Measurements from ENCODE around the gene TCEANC2.

Gene TCEANC2

GRCh38 chr1:54112027-54112426 is 58.6 kb downstream of the TCEANC2 start:
- no peaks in the 10 kb centered on the region for H3K27me3 ChIP-seq (ENCODE audit: control insufficient read depth in 1 of 2, insufficient read depth in 2 of 2, low read length in 2 of 2)
- H3K9ac ChIP-seq (ENCODE audit: low read depth in 1 of 2, low read length in 2 of 2): no peak overlapping the region
- H3K36me3 ChIP-seq (ENCODE audit: control insufficient read depth in 1 of 2, insufficient read depth in 2 of 2, low read length in 2 of 2): no peaks in the 10 kb centered on the region
- no peaks in the 10 kb centered on the region for H3K9me3 ChIP-seq (ENCODE audit: control insufficient read depth in 1 of 2, low read length in 2 of 2)
- H3K4me1 ChIP-seq (ENCODE audit: control insufficient read depth in 1 of 2, insufficient read depth in 2 of 2, low read length in 2 of 2): no peaks in the 10 kb centered on the region
- H3K27ac ChIP-seq (ENCODE audit: low read depth, low read length): no peak overlapping the region
- H3K4me3 ChIP-seq (ENCODE audit: low read depth in 1 of 2, low read length in 2 of 2): no peak overlapping the region

DNA sequence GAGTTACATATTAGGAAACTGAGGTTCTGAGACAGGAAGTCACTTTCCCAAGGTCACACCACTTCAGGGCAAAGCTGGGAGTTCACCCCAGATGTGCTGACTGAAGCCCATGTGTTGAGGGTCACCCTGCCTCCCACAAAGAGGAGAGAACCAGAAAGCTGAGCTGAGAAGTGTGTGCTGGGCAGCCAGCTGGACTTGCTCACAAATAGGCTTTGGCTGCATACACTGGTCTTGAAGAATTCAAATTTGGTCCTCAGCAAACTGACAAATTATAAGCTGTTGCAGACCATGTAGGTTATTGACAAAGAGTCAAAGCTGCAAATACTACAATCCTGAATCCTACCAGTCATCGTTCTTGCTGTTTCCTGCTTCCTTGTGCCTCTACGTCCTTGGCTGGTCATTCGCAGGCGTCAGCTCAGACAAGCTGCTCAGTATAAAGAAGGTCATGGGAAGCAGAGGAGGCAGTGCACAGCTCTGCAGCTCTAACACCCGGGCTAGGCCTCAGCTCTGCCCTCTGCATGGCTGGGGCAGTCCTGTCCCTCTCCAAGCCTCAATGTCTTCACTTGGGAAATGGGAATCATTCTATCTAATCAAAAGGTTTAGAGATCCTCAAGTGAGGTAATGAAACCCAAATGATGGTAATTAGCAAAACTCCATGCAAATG is 59.4 kb downstream of the TCEANC2 start:
- no peaks in the 10 kb centered on the region for H3K27me3 ChIP-seq (ENCODE audit: control insufficient read depth in 1 of 2, insufficient read depth in 2 of 2, low read length in 2 of 2)
- H3K9ac ChIP-seq (ENCODE audit: low read depth in 1 of 2, low read length in 2 of 2): no peak overlapping the region
- H3K27ac ChIP-seq (ENCODE audit: low read depth, low read length): no peak overlapping the region
- no peaks in the 10 kb centered on the region for H3K4me1 ChIP-seq (ENCODE audit: control insufficient read depth in 1 of 2, insufficient read depth in 2 of 2, low read length in 2 of 2)
- H3K4me3 ChIP-seq (ENCODE audit: low read depth in 1 of 2, low read length in 2 of 2): no peak overlapping the region
- no peaks in the 10 kb centered on the region for H3K36me3 ChIP-seq (ENCODE audit: control insufficient read depth in 1 of 2, insufficient read depth in 2 of 2, low read length in 2 of 2)
- H3K9me3 ChIP-seq (ENCODE audit: control insufficient read depth in 1 of 2, low read length in 2 of 2): no peaks in the 10 kb centered on the region

DNA sequence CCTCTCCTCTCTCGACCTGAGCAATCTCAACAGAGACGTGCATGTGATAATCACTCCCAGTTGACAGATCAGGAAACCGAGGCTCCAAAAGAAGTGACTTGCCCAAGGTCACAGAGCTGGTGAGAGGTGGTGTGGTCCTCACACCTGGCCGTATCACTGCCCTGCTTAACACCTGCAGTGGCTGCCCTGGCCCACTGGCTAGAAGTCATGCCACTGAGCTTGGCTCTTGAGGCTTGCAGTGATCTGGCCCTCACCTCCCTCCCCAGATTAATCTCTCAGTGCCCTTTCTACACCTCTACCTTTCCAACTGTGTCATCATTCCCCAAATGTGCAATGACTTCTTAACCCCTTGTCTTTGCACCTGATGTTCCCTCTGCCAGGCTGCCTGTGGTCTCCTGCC is 60.6 kb downstream of the TCEANC2 start:
- no peaks in the 10 kb centered on the region for H3K36me3 ChIP-seq (ENCODE audit: control insufficient read depth in 1 of 2, insufficient read depth in 2 of 2, low read length in 2 of 2)
- no peaks in the 10 kb centered on the region for H3K4me1 ChIP-seq (ENCODE audit: control insufficient read depth in 1 of 2, insufficient read depth in 2 of 2, low read length in 2 of 2)
- H3K9me3 ChIP-seq (ENCODE audit: control insufficient read depth in 1 of 2, low read length in 2 of 2): no peaks in the 10 kb centered on the region
- H3K27ac ChIP-seq (ENCODE audit: low read depth, low read length): no peak overlapping the region
- no peak overlapping the region for H3K9ac ChIP-seq (ENCODE audit: low read depth in 1 of 2, low read length in 2 of 2)
- no peak overlapping the region for H3K4me3 ChIP-seq (ENCODE audit: low read depth in 1 of 2, low read length in 2 of 2)
- H3K27me3 ChIP-seq (ENCODE audit: control insufficient read depth in 1 of 2, insufficient read depth in 2 of 2, low read length in 2 of 2): no peaks in the 10 kb centered on the region

- Histone ChIP-seq H3K27me3 (ENCODE audit: control insufficient read depth in 1 of 2, insufficient read depth in 2 of 2, low read length in 2 of 2) (peaks cover 0 to 3% of the 10 kb centered on the region in 2 donors), H3K9me3 (ENCODE audit: control insufficient read depth in 1 of 2, low read length in 2 of 2) (no peaks in the 10 kb centered on the region), H3K27ac (ENCODE audit: low read depth, low read length) (no peak overlapping the region), H3K36me3 (ENCODE audit: control insufficient read depth in 1 of 2, insufficient read depth in 2 of 2, low read length in 2 of 2) (no peaks in the 10 kb centered on the region), H3K9ac (ENCODE audit: low read depth in 1 of 2, low read length in 2 of 2) (no peak overlapping the region), H3K4me1 (ENCODE audit: control insufficient read depth in 1 of 2, insufficient read depth in 2 of 2, low read length in 2 of 2) (no peaks in the 10 kb centered on the region), H3K4me3 (ENCODE audit: low read depth in 1 of 2, low read length in 2 of 2) (no peak overlapping the region)
Observed at GRCh38 chr1:54114955-54115354, 61.5 kb downstream of the TCEANC2 start.

DNA sequence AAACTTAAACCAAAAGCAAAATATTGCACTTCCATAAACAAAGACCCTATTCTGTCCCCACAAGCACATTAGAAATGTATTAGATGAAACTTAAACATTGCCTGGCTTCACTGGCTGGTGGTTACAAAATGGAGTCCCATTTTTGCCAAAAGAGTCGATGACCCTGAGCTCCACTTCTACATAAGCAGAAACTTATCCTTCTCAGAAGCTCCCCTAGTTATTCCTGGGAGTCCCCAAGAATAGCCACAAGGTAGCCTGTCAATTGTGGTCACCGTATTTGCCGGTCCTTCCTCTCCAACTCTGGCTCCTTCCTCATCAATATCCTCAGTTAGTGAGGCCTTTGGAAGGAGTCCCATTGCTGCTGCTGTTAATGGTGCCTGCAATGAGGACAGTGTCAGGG is 62.1 kb downstream of the TCEANC2 start:
- Histone ChIP-seq H3K4me1 (ENCODE audit: control insufficient read depth in 1 of 2, insufficient read depth in 2 of 2, low read length in 2 of 2) (no peaks in the 10 kb centered on the region), H3K27me3 (ENCODE audit: control insufficient read depth in 1 of 2, insufficient read depth in 2 of 2, low read length in 2 of 2) (peaks cover 0 to 8% of the 10 kb centered on the region in 2 donors), H3K9me3 (ENCODE audit: control insufficient read depth in 1 of 2, low read length in 2 of 2) (no peaks in the 10 kb centered on the region), H3K4me3 (ENCODE audit: low read depth in 1 of 2, low read length in 2 of 2) (no peak overlapping the region), H3K9ac (ENCODE audit: low read depth in 1 of 2, low read length in 2 of 2) (no peak overlapping the region), H3K36me3 (ENCODE audit: control insufficient read depth in 1 of 2, insufficient read depth in 2 of 2, low read length in 2 of 2) (no peaks in the 10 kb centered on the region), H3K27ac (ENCODE audit: low read depth, low read length) (no peak overlapping the region)

DNA sequence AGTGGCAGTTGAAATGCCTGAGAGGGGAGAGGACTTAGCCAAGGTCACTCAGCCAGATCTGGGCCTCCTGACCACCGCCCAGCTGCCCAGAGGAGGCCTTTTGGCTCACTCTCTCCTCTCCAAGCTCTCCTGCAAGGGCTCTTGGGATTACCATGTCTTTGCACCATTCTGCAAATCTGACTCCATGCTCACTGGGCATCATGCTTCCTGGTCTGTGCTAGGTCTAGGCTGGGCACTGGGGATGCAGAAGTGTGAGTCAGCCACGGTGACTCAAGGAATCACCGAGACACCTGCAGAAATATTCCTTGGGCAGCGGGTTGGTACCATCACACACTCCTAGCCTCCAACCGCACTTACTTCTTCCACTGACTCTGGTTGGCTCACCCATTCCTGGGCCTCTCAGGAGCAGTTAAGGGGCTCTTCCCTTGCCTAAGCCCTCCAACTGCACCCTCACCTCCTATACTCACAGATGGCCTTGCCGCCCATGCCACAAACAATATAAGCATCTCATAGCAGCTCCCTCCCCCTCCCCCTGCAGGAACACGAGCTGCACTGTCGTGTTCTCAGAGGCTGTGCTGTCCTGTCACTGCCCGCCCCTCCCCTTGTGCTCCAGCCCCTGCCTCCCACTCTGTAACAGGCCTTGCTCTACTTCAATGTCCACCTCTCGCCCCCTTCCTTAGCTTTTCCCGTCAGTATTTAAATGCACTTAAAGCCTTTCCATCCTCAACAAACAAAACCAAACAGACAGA is 64.6 kb downstream of the TCEANC2 start:
- Histone ChIP-seq H3K27ac (ENCODE audit: low read depth, low read length) (no peak overlapping the region), H3K9me3 (ENCODE audit: control insufficient read depth in 1 of 2, low read length in 2 of 2) (no peaks in the 10 kb centered on the region), H3K4me1 (ENCODE audit: control insufficient read depth in 1 of 2, insufficient read depth in 2 of 2, low read length in 2 of 2) (peaks cover 12 to 13% of the 10 kb centered on the region in 2 donors), H3K9ac (ENCODE audit: low read depth in 1 of 2, low read length in 2 of 2) (no peak overlapping the region), H3K27me3 (ENCODE audit: control insufficient read depth in 1 of 2, insufficient read depth in 2 of 2, low read length in 2 of 2) (peaks cover 0 to 8% of the 10 kb centered on the region in 2 donors), H3K36me3 (ENCODE audit: control insufficient read depth in 1 of 2, insufficient read depth in 2 of 2, low read length in 2 of 2) (no peaks in the 10 kb centered on the region), H3K4me3 (ENCODE audit: low read depth in 1 of 2, low read length in 2 of 2) (no peak overlapping the region)

- Histone ChIP-seq H3K9ac (ENCODE audit: low read depth in 1 of 2, low read length in 2 of 2) (no peak overlapping the region), H3K27me3 (ENCODE audit: control insufficient read depth in 1 of 2, insufficient read depth in 2 of 2, low read length in 2 of 2) (peaks cover 0 to 8% of the 10 kb centered on the region in 2 donors), H3K36me3 (ENCODE audit: control insufficient read depth in 1 of 2, insufficient read depth in 2 of 2, low read length in 2 of 2) (no peaks in the 10 kb centered on the region), H3K9me3 (ENCODE audit: control insufficient read depth in 1 of 2, low read length in 2 of 2) (no peaks in the 10 kb centered on the region), H3K4me1 (ENCODE audit: control insufficient read depth in 1 of 2, insufficient read depth in 2 of 2, low read length in 2 of 2) (peaks cover 12 to 13% of the 10 kb centered on the region in 2 donors), H3K27ac (ENCODE audit: low read depth, low read length) (no peak overlapping the region), H3K4me3 (ENCODE audit: low read depth in 1 of 2, low read length in 2 of 2) (no peak overlapping the region)
Observed at GRCh38 chr1:54118704-54119103, 65.3 kb downstream of the TCEANC2 start.

GRCh38 chr1:54120018-54120697 is 66.8 kb downstream of the TCEANC2 start:
- Histone ChIP-seq H3K9ac (ENCODE audit: low read depth in 1 of 2, low read length in 2 of 2) (no peak overlapping the region), H3K4me3 (ENCODE audit: low read depth in 1 of 2, low read length in 2 of 2) (no peak overlapping the region), H3K27ac (ENCODE audit: low read depth, low read length) (no peak overlapping the region), H3K36me3 (ENCODE audit: control insufficient read depth in 1 of 2, insufficient read depth in 2 of 2, low read length in 2 of 2) (no peaks in the 10 kb centered on the region), H3K9me3 (ENCODE audit: control insufficient read depth in 1 of 2, low read length in 2 of 2) (no peaks in the 10 kb centered on the region), H3K4me1 (ENCODE audit: control insufficient read depth in 1 of 2, insufficient read depth in 2 of 2, low read length in 2 of 2) (peaks cover 21 to 24% of the 10 kb centered on the region in 2 donors), H3K27me3 (ENCODE audit: control insufficient read depth in 1 of 2, insufficient read depth in 2 of 2, low read length in 2 of 2) (peaks cover 0 to 8% of the 10 kb centered on the region in 2 donors)

GRCh38 chr1:54120698-54121481 is 67.5 kb downstream of the TCEANC2 start:
- H3K9ac ChIP-seq (ENCODE audit: low read depth in 1 of 2, low read length in 2 of 2): peak overlapping the region in 1 of 2 donors; percentile 47
- H3K4me3 ChIP-seq (ENCODE audit: low read depth in 1 of 2, low read length in 2 of 2): peak overlapping the region; percentile 46 to 62
- H3K27ac ChIP-seq (ENCODE audit: low read depth, low read length): no peak overlapping the region

More at GRCh38 chr1:54120698-54121481, 67.5 kb downstream of the TCEANC2 start:
- Histone ChIP-seq H3K27me3 (ENCODE audit: control insufficient read depth in 1 of 2, insufficient read depth in 2 of 2, low read length in 2 of 2) (peaks cover 0 to 8% of the 10 kb centered on the region in 2 donors), H3K9me3 (ENCODE audit: control insufficient read depth in 1 of 2, low read length in 2 of 2) (no peaks in the 10 kb centered on the region), H3K36me3 (ENCODE audit: control insufficient read depth in 1 of 2, insufficient read depth in 2 of 2, low read length in 2 of 2) (no peaks in the 10 kb centered on the region), H3K4me1 (ENCODE audit: control insufficient read depth in 1 of 2, insufficient read depth in 2 of 2, low read length in 2 of 2) (peaks cover 21 to 28% of the 10 kb centered on the region in 2 donors)

All from duodenal mucosa (tissue), 2 donors.